GM08714 (cell line): Measurements from ENCODE around the gene PUSL1.
A peak's percentile ranks its signal among the peaks of the same experiment; 100 is the strongest.

Experiments used
- H3K4me3 ChIP-seq: fragments of 200-500 bp; sonication (Bioruptor generic); 2 replicates; pipeline ENCODE4 v1.5.1; 2014; ENCODE audit warnings: mild to moderate bottlenecking, low read length, inconsistent platforms
- ZNF274 ChIP-seq: IDR thresholded peaks from 2 replicates; pipeline ENCODE4 v1.6.1; 2012; ENCODE audit warnings: mild to moderate bottlenecking, low read depth, low read length

PUSL1 gene

DNA sequence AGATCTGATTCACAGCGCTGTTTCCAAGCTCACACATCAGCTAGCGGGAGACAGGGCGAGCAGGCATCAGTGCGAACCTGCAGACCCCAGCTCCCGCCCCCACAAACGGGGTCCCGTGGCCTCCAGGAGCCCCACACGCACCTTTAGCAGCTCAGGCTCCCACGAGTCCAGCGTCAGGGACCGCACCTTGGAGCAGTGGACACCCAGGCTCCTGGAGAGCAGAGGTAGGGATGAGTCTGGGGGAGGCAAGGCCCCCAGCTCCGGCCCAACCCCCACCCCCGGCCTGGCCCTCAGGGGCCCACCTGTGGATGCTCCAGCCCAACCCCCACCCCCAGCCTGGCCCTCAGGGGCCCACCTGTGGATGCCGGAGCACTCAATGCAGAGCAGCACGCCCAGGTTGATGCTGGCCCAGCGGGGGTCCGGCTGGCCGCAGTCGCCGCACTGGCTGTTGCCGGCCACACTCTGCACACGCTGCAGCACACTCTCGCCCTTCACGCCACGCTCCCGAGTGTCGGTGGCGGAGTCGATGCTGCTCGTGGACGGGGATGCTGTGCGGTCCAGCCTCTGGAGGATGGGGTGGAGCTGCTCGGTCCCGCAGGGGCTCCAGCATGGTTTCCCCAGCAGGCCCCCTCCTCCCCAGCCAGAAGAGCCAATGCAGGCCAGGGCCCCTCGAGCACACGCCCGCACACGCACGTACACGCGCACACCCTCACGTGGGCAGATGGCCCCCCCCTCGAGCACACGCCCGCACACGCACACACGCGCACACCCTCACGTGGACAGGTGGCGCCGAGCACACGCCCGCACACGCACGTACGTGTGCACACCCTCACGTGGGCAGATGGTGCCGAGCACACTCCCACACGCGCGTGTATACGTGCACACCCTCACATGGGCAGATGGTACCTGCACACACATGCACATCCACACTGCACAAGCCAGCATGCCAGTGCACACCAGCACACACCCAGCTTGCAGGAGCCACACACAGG is 12.0 kb upstream of the PUSL1 start:
- no peak for TF ChIP-seq ZNF274
- no peak overlapping the region for H3K4me3 ChIP-seq

DNA sequence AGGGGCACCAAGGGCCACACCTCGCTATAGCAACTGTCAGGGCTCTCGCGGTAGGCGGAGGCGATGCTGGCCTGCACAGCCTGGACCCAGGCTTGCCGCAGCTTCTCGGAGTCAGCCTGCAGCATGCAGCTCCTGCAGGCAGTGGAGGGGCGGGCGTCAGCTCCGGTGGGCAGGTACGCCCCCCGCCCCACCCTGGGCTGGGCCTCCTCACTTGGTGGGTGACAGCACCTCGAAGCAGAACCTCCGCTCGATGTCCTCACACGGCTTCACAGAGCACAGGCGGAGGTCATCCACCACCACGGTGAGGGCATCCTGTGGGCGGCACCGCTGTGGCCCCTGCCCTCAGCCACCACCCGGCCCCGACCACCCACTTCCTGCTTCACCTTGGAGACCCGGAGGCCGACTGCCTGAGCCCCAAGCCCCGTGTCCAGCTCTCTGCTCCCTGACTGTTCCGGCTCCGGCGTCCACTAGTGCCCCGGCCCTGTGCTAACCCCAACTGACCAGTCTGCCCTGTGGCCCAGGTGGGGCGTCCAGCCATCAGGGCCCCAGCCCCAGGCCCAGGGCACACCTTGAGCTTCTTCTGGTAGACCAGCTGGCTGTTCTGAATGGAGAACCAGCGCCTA is 10.5 kb upstream of the PUSL1 start:
- H3K4me3 ChIP-seq, result no peak overlapping the region
- no peak for TF ChIP-seq ZNF274

DNA sequence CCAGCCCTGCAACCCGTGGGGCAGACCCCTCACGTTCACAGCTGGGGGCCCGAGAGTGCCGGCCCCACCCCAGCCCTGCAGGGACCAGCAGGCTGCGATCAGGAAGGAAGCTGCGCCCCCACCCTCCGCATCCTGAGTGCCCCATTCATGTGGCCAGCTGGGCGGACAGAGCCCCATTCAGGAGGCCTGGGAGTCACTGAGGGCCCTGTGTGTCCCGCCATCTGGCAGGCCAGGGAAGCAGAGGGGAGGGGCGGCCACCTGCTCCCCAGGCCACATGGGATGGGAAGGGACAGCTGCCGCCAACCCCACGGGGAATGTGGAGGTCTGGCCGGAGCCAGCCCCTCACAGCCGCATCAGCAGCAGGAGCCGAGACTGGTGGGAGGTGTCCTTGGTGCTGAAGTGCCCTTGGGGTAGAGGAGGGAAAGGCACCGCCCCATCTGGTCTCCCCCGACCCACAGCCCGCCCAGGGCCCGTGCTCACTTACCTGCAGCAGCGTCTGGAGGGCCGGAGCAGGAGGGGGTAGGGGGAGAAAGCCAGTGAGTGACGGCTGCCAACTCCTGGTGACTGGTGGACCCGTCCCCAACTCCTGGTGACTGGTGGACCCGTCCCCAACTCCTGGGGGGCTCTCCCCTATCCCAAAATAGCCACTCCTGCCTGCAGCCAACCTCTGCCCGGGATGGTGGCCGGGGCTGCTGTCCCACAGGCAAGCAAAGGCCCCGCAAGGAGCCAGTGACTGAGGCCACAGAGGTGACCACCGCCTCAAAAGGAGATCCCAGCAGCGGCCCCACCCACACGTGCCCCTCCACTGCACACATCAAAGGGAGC is 9.3 kb upstream of the PUSL1 start:
- H3K4me3 ChIP-seq, result no peak overlapping the region
- no peak for TF ChIP-seq ZNF274

DNA sequence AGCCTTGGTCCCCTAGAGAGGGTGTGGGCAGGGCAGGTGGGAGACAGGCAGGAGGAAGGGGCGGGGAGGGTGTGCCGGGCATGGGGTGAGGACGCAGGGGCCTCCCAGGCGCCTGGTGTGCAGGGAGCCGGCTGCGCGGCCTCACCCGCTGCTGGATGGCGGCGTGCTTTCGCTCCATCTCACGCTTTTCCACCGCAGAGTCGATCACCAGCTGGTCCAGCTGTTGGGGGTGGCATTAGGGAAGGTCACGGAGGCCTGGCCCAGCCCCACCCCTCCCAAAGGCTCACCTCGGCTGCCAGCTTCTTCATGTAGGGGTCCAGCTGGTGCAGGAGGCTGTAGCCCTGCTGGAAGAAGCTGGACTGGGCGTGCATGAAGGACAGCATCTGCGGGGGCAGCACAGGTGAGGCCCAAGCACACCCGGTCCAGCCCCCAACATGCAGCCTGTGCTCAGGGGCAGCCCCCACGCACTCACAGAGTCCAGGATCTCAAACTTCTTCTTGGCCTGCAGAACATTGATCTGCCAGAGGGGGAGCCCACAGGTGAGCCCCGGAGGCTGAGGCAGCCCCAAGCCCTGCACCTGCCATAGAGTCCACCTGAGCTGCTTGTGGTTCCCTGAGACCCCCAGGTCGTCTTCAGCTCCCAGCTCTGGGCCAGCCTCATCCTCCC is 8.6 kb upstream of the PUSL1 start:
- H3K4me3 ChIP-seq, result no peak overlapping the region
- no peak for TF ChIP-seq ZNF274

- TF ChIP-seq ZNF274, result no peak
- H3K4me3 ChIP-seq, result no peak overlapping the region
Observed at GRCh38 chr1:1300352-1300739, 8.1 kb upstream of the PUSL1 start.

- TF ChIP-seq ZNF274, result no peak
- no peak overlapping the region for H3K4me3 ChIP-seq
Observed at GRCh38 chr1:1302006-1302430, 6.4 kb upstream of the PUSL1 start.

GRCh38 chr1:1302951-1303509 is 5.4 kb upstream of the PUSL1 start:
- H3K4me3 ChIP-seq, result no peak overlapping the region
- TF ChIP-seq ZNF274, result no peak

GRCh38 chr1:1303736-1304135 is 4.7 kb upstream of the PUSL1 start:
- H3K4me3 ChIP-seq, result no peak overlapping the region
- no peak for TF ChIP-seq ZNF274

DNA sequence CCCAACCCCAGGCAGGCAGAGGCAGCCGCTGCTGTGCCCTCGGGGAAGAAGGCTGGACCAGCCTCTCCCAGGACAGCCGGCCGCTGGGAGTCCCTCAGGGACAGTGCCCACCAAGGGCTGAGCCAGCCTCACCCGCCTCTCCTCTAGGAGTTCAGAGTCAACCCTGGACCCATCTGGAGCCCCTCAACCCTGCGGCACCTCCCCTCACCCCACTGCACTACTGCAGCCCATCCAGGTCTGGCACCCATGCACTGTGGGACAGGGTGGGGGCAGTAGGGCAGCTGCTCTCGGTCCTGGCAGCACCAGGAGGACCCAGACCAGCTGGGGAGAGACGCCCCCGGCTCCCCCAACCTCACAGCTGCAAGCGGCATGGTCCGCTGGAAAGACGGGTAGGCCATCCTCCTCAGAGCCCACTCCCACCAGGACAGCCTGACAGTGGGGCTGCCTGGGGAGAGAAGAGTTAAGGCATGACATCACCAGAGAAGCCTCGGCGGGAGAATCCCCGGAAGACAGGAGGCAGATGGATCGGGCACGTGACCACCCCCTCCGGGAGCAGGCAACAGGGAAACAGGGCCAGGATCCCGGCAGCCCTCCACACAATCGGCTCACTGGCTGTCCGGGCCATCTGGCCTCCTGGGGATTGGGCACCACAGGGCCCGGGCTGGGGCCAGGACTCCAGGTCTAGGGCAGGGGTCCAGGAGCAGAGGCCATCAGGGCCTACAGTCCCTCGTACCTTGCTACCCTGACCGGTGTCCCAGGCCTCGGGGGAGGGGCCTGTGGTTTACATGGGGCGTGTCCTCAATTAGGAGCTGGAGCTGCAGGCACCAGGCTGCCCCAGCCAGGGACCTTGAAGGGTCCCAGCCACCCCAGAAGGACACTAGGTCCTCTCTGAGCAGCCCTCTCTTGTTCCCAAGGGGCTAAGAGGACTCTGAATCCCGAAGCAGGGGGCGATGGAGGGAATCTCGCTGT is 3.8 kb upstream of the PUSL1 start:
- no peak overlapping the region; the same call in 1 of the 2 replicates for H3K4me3 ChIP-seq
- TF ChIP-seq ZNF274, result no peak

DNA sequence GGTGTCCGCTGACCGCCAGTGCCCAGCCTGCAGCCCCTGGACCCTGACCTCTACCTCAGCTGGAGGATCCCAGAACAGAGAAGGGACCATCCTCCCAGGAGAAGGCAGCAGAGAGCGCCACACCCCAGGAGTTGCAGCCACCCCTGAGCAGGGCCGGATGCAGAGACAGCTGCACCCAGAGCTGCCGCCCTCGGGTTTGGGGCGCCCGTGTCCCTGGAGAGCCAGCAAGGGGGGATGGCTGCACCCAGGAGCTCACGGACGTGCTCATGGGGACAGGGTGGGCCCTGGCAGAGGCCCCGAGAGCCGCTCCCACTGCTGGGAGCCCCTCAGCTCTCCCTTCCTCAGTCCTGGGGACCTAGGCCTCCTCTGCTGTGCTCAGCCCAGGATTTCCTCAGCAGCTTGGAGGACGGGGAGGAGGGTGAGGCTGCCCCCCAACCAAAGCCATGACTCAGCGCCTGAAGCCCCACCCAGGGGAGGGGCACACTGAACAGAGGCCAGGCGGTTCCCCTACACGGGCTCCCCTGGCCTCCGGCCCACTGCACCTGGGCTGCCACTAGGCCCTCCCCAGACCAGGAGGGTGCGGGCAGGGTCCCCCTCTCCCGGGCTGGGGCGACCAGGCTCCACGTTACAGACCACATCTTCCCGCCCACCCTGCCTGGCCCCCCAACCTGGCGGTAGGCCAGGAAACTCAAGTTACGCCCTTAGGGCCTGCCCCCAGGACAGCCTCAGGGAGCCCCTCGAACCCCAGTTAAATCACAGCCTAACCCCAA is 2.9 kb upstream of the PUSL1 start:
- H3K4me3 ChIP-seq, result peak overlapping the region; percentile 81; the same call in 1 of the 2 replicates
- TF ChIP-seq ZNF274, result no peak

DNA sequence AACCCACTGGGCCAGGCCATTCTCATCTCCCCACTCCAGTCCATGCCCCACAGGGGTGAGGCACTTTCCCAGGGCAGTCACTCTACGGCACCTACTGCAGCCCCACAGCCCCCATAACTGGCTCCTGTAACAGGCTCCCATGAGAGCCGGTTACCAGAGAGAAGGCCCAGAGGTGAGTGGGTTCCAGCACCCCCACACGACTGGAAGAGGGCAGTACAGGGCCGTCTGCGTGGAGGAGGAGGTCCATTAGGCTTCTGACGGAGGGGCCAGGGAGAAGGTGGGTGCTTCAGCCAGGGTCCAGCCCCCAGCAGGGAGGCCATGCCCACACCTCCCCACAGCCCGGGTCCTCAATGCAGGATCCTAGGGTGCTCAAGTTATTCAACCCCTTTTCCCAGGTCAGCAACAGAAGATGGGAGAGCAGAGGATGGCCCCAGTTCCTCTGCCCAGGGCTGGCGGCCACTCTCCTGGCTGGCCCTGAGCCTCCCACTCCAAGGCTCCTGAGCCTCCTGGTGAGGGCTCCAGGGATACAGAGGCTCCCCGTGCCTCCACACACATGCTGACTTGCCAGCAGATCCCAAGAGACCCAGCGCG is 2.2 kb upstream of the PUSL1 start:
- no peak for TF ChIP-seq ZNF274
- H3K4me3 ChIP-seq, result peak overlapping the region; percentile 81; the same call in 1 of the 2 replicates
